Loucy (cell line): ENCODE data around the gene SDK2.
"Not testable (repeated sequence)": the region's sequence is repeated elsewhere in the genome, so short reads cannot be mapped to it uniquely, and the experiment has no call there.

Experiments used
- H2AFZ ChIP-seq: fragments of 200-600 bp; sonication (generic); 2 replicates; pipeline ENCODE4 v1.6.0; 2016; ENCODE audit warnings: antibody characterized with exemption, mild to moderate bottlenecking, low read length, moderate library complexity
- H3F3A ChIP-seq: fragments of 200-600 bp; 2 replicates; pipeline ENCODE4 v1.6.0; 2016; ENCODE audit warnings: antibody characterized with exemption, low read depth, mild to moderate bottlenecking
- H3K27me3 ChIP-seq: fragments of 200-600 bp; sonication (generic); 2 replicates; pipeline ENCODE4 v1.6.1; 2014; ENCODE audit warnings: low read length, mild to moderate bottlenecking; ENCODE audit not compliant: insufficient read depth, poor library complexity, severe bottlenecking
- H3K36me3 ChIP-seq: fragments of 200-600 bp; sonication (generic); 2 replicates; pipeline ENCODE4 v1.6.1; 2016; ENCODE audit warnings: low read length; ENCODE audit not compliant: insufficient read depth
- H3K4me1 ChIP-seq: fragments of 200-600 bp; sonication (generic); 2 replicates; pipeline ENCODE4 v1.5.1; 2014; ENCODE audit warnings: low read length, mild to moderate bottlenecking; ENCODE audit not compliant: insufficient read depth, poor library complexity, severe bottlenecking
- H3K4me2 ChIP-seq: fragments of 200-600 bp; sonication (generic); 2 replicates; pipeline ENCODE4 v1.6.0; 2014; ENCODE audit warnings: antibody characterized with exemption, low read length, low read depth, mild to moderate bottlenecking; ENCODE audit not compliant: poor library complexity, severe bottlenecking
- H3K4me3 ChIP-seq: fragments of 200-600 bp; sonication (generic); 2 replicates; pipeline ENCODE4 v1.5.1; 2014; ENCODE audit warnings: low read length, mild to moderate bottlenecking, mixed read lengths; ENCODE audit not compliant: poor library complexity, severe bottlenecking
- H3K79me2 ChIP-seq: fragments of 200-600 bp; sonication (generic); 2 replicates; pipeline ENCODE4 v1.6.1; 2014; ENCODE audit warnings: low read length; ENCODE audit not compliant: insufficient read depth
- H3K9ac ChIP-seq: fragments of 200-600 bp; sonication (generic); 2 replicates; pipeline ENCODE4 v1.6.0; 2014; ENCODE audit warnings: mild to moderate bottlenecking, low read depth, low read length, moderate library complexity; ENCODE audit not compliant: poor library complexity, severe bottlenecking
- H3K9me2 ChIP-seq: fragments of 200-600 bp; sonication (generic); replicated peaks from 2 replicates; pipeline ENCODE4 v1.6.1; 2016; ENCODE audit warnings: low read depth, low read length, mixed read lengths
- H3K9me3 ChIP-seq: fragments of 200-600 bp; sonication (generic); 2 replicates; pipeline ENCODE4 v1.6.1; 2014; ENCODE audit warnings: mild to moderate bottlenecking, antibody characterized with exemption, low read length, low read depth; ENCODE audit not compliant: insufficient read depth
- H4K20me1 ChIP-seq: fragments of 200-600 bp; sonication (generic); 2 replicates; pipeline ENCODE4 v1.6.0; 2014; ENCODE audit warnings: antibody characterized with exemption, low read length, mild to moderate bottlenecking; ENCODE audit not compliant: insufficient read depth, poor library complexity, severe bottlenecking
- CTCF ChIP-seq: fragments of 200-600 bp; sonication (generic); conservative IDR thresholded peaks from 2 replicates; pipeline ENCODE4 v1.5.1; 2014; ENCODE audit warnings: mild to moderate bottlenecking, antibody characterized with exemption, low read length
- EZH2phosphoT487 ChIP-seq: fragments of 200-600 bp; IDR thresholded peaks from 2 replicates; pipeline ENCODE4 v1.6.1; 2018; ENCODE audit warnings: antibody characterized with exemption, mild to moderate bottlenecking, moderate library complexity, borderline replicate concordance

The SDK2 gene

GRCh38 chr17:73369817-73370490 lies 274.3 kb downstream of the SDK2 start:
- H3K36me3 ChIP-seq, H4K20me1 ChIP-seq, H3K9me2 ChIP-seq, H3F3A ChIP-seq, H3K4me3 ChIP-seq, H3K4me1 ChIP-seq, H3K9ac ChIP-seq, H3K27me3 ChIP-seq, H3K4me2 ChIP-seq, H3K79me2 ChIP-seq, H2AFZ ChIP-seq, H3K9me3 ChIP-seq: not testable (repeated sequence)
- TF ChIP-seq CTCF = peak; percentile 84

- H4K20me1 ChIP-seq = no peaks in the 10 kb centered on the region
- no peaks in the 10 kb centered on the region for H3K4me1 ChIP-seq
- H2AFZ ChIP-seq = no peak overlapping the region
- no peaks in the 10 kb centered on the region for H3F3A ChIP-seq
- H3K36me3 ChIP-seq = no peaks in the 10 kb centered on the region; the same call in 1 of the 2 replicates
- no peaks in the 10 kb centered on the region for H3K9me2 ChIP-seq
- no peak overlapping the region for H3K4me3 ChIP-seq
- no peaks in the 10 kb centered on the region for H3K9me3 ChIP-seq
- no peak overlapping the region for H3K4me2 ChIP-seq
- TF ChIP-seq CTCF (no peak), EZH2phosphoT487 (no peak)
- no peaks in the 10 kb centered on the region for H3K79me2 ChIP-seq
- H3K27me3 ChIP-seq = no peaks in the 10 kb centered on the region
- H3K9ac ChIP-seq = no peak overlapping the region
Observed at GRCh38 chr17:73369111-73369521, 275.1 kb downstream of the SDK2 start.

GRCh38 chr17:73368085-73368631 lies 276.1 kb downstream of the SDK2 start:
- no peaks in the 10 kb centered on the region for H3K4me1 ChIP-seq
- no peak overlapping the region for H3K4me3 ChIP-seq
- no peaks in the 10 kb centered on the region for H4K20me1 ChIP-seq
- H3K27me3 ChIP-seq = no peaks in the 10 kb centered on the region
- no peaks in the 10 kb centered on the region for H3K9me3 ChIP-seq
- TF ChIP-seq CTCF (no peak), EZH2phosphoT487 (no peak)
- H3K36me3 ChIP-seq = no peaks in the 10 kb centered on the region; the same call in 1 of the 2 replicates
- H3K79me2 ChIP-seq = no peaks in the 10 kb centered on the region
- no peak overlapping the region for H3K4me2 ChIP-seq
- H3K9ac ChIP-seq = no peak overlapping the region
- H3F3A ChIP-seq = no peaks in the 10 kb centered on the region
- no peaks in the 10 kb centered on the region for H3K9me2 ChIP-seq
- H2AFZ ChIP-seq = no peak overlapping the region
